ENCODE measurements around the gene DENND1B.

DNA sequence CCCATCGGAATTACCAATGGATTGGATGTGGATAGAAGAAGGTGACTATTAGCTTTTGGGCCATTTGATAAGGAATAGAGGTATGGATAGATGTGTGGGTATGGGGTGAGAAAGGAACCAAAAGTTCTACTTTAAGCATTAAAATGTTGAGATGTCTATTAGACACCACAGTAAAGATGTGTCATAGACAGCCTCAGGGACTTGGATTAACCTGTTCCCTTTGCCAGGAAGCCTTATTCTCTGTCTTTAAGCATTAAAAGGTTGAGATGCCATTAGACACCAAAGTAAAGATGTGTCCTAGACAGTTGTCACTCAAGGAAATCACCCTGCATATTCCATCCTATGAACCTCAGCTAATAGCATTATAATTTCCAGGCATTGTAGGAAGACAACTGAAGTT, 11.0 kb upstream of the DENND1B start:
- TF ChIP-seq, protein P1, sequence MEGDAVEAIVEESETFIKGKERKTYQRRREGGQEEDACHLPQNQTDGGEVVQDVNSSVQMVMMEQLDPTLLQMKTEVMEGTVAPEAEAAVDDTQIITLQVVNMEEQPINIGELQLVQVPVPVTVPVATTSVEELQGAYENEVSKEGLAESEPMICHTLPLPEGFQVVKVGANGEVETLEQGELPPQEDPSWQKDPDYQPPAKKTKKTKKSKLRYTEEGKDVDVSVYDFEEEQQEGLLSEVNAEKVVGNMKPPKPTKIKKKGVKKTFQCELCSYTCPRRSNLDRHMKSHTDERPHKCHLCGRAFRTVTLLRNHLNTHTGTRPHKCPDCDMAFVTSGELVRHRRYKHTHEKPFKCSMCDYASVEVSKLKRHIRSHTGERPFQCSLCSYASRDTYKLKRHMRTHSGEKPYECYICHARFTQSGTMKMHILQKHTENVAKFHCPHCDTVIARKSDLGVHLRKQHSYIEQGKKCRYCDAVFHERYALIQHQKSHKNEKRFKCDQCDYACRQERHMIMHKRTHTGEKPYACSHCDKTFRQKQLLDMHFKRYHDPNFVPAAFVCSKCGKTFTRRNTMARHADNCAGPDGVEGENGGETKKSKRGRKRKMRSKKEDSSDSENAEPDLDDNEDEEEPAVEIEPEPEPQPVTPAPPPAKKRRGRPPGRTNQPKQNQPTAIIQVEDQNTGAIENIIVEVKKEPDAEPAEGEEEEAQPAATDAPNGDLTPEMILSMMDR (optimal IDR thresholded peaks at IDR 0.05 in 1 of 3, IDR thresholded peaks at IDR 0.05 in 1 of 3, conservative IDR thresholded peaks at IDR 0.05 in 1 of 3; ENCODE audit: extremely low read depth in 1 of 3, insufficient read depth in 2 of 3, low read length in 3 of 3): no peak
- TF ChIP-seq EZH2 (IDR thresholded peaks at IDR 0.05; ENCODE audit: low read length): no peak
